GM21529 (cell line): ENCODE data around the gene FURIN.
"Not testable (repeated sequence)": the region's sequence is repeated elsewhere in the genome, so short reads cannot be mapped to it uniquely, and the experiment has no call there.

Source experiments
- ATAC-seq: cut with Tn5 transposase; IDR thresholded peaks from one replicate; pipeline ENCODE4 v1.9.1; 2021; ENCODE audit not compliant: unreplicated experiment

The FURIN gene

DNA sequence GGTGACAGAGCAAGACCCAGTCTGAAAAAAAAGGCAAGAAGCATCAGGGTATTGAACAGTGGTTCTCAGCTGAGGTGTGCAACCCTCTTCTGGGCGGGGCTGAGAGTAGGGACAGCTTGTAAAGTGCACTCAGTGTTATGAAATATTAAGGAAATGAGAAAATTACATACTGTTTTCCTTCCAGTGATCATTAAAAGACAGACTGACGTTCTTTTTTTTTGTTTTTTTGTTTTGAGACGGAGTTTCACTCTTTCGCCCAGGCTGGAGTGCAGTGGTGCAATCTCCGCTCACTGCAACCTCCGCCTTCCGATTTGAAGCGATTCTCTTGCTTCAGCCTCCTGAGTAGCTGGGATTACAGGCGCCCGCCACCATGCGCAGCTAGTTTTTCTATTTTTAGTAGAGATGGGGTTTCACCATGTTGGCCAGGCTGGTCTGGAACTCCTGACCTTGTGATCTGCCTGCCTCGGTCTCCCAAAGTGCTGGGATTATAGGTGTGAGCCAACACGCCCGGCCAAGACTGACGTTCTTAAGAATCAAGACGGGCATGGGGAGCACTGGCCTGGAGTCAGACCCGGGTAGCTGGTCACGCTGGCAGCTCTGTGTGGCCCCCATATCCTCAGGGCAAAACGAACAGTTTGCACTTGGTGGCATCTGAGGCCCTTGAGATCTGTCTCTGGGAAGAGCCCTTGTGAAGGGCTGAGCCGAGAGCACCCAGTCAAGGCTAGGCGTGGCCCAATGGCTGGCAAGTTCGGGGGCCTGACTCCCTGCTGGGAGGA is 46.1 kb downstream of the FURIN start:
- no peak for ATAC-seq

DNA sequence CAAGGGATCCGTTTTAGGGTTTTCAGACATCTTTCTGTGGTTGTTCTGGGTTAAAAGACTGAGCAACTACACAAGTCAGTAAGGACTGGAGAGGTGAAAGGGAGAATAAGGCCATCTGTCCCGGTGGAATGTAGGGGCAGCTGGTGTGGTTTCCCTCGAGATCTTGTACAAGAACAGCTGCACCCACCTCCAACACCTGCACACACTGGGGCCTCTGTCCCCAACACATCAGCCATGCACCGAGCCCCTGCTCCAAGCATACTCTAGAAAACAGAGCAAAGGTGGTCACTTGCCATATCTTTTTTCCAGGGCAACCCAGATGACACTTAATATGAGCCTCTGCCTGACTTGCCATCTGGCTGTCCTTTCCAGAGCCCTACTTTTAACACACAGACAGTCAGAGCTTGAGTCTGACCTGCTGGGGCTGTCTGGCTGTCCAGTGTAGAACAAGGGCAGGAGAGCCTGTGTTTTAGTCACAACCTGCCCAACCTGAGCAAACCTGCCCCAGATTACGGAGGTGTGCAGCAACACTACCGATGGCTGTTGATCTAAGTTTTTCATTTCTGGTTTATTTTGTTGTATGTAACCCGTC is 46.9 kb downstream of the FURIN start:
- ATAC-seq = no peak

DNA sequence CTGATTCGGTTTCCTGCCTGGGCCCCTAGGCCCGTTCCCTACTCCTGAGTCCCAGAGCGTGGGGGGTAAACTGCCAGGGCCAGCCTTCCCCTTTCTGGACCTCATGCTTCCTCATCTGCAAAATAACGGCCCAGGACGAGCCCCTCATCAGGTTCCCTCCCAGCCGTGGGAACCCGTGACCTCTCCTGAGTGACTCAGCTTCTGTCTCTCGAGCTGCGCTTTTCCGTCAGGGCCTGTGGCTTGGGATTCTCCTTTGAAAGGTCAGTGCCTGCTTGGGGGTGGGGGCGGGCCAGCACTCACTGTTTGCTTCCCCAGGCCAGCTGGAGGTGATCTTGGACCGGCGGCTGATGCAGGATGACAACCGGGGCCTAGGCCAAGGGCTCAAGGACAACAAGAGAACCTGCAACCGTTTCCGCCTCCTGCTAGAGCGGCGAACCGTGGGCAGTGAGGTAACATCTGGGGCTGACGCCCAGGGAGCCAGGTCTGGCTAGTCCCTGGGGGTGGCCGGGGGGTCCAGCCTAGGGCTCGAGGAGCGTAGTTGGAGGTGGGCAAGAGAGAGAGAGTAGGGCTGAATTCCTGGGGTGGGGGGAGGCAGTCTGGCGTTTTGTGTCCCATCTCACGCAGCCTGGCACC is 47.5 kb downstream of the FURIN start:
- no peak for ATAC-seq

DNA sequence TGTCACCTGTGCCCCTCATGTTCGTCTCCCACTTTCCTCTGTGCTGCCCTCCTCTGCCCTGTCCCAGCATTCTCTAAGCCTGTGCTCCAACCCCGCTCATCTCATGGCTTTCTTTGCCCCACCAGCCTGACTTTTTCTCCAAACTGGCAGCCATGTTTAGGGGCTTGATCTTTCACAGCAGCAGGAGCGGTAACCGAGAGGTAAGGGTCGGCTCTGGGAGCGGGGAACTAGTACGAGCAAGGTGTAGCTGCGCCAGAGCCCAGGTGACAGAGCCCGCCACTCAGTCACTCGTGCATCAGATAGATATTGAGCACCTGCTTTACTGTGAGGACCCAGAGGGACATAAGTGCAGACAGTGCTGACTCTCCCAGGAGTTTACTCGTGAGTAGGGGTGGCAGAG is 48.1 kb downstream of the FURIN start:
- no peak for ATAC-seq

DNA sequence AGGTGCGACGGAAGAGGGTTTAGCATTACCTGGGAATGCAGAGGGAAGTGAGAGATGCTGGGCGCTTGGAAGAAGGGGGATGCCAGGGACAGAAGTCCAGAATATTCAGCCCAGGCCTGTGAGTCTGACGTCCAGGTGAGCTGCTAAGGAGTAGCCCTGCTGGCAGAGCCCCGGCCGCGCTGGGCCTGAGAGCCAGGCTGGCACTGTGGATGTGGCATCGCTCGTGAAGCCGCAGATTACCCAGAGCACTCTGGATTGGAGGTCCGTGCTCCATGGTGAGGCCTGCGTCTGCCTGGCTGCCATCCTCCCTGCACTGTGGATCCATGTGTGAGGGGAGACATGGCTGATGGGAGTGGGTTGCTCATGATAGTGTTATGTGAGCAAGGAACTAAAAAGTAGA is 49.2 kb downstream of the FURIN start:
- no peak for ATAC-seq

DNA sequence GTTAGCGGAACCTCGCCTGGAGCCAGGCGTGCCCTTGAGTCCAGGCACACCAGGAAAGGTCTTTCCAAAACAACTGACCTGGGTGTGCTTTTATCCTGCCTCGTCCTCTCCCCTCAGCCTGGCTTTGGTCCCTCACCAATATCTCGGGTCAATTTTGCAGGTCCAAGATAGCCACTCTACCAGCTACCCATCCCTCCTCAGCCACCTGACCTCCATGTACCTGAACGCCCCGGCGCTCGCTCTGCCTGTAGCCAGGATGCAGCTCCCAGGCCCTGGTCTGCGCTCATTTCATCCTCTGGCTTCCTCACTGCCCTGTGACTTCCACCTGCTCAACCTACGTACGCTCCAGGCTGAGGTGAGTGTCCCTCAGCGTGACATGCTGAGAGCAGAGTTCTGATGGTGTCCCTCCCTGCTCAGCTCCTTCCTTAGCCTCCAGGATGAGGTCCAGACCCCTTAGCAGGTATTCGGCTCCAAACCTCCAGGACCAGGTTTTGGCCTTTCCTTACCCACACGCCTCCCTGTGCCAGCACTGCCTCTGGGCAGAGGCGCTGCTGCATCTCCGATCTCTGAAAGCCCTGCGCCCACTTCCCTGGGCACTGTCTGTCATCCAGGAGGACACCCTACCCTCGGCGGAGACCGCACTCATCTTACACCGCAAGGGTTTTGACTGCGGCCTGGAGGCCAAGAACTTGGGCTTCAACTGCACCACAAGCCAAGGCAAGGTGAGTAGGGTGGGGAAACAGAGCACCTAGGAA is 49.8 kb downstream of the FURIN start:
- ATAC-seq = no peak

DNA sequence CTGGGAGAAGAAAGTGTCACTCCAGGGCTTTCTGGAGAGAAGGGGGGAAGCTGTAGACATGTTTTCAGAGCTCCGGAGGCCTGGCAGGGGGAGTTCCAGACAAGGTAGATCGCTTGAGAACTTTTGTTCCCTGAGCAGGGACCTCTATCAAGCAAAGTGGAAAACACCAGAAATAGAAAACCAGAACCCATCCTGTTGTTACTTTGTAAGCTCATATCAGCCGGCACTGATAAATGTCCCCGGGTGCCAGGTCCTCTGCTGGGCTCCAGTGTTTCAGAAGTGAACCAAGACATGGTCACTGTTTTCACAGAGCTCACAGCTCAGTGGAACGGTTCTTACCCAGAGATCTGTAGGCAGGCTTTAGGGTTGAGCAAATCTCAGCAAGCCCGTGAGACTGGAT is 50.4 kb downstream of the FURIN start:
- ATAC-seq = no peak

DNA sequence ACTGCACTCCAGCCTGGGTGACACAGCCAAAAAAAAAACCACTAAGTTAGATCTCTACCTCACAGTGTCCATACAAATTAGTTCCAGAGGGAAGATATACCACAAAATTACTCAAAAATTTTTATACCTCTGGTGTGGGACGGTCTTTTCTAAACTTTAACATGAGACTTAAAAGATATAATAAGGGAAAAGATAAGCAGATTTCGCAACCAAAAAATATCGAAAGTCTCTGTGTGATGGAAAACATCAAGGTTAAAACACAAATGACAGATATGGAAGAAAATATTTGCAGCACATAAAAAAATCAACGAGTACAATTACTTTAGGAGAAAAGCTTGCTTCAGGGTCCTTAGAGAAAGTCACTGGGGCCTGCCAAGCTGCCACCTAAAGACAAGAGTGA is 53.5 kb downstream of the FURIN start:
- no peak for ATAC-seq

DNA sequence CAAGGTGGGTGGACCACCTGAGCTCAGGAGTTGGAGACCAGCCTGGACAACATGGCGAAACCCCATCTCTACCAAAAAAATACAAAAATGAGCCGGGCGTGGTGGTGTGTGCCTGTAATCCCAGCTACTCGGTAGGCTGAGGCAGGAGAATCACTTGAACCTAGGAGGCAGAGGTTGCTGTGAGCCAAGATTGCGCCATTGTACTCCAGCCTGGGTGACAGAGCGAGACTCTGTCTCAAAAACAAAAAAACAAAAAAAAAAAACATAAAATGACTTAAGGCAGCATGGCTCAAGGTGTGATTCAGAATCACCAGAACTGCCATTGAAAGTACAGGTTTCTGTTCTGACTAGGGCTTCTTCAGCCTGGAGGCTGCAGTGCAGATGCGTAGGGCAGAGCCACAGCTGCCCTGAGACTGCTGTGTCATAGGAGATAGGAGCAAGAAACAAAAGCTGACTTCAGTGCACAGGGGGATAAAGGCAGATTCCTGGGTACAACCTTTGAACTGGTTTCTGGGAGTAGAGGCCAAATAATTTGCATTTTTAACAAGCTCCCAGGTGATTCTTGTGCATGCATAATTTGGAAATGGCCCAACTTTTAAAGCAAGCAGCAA is 54.4 kb downstream of the FURIN start:
- ATAC-seq = peak; percentile 82

DNA sequence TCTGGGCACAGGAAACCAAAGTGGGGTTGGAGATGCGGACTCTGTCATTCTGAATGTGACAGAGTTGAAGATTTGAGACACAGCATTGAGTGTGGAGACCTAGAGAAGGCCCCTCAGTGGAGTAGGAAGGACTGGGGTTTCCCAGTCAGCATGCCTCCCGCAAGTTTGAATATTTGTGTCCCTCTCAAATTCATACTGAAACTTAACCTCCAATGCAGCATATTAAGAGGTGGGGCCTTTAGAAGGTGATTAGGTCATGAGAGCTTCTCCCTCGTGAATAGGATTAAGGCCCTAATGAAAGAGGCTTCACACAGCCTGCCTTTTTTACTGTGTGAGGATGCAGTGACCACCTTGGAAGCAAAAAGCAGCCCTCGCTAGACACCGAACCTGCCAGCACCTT is 56.0 kb downstream of the FURIN start:
- peak; percentile 73 for ATAC-seq

DNA sequence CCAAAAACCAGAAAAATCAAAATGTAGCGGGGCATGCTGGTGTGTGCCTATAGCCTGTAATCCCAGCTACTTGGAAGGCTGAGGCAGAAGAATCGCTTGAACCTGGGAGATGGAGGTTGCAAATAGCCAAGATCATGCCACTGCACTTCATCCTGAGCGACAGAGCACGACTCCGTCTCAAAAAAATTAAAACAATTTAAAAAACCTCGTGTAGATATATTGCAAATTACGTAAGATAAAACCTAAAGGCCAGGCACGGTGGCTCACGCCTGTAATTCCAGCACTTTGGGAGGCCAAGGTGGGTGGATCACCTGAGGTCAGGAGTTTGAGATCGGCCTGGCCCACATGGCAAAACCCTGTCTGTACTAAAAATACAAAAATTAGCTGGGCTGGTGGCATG is 58.4 kb downstream of the FURIN start:
- not testable (repeated sequence) for ATAC-seq

DNA sequence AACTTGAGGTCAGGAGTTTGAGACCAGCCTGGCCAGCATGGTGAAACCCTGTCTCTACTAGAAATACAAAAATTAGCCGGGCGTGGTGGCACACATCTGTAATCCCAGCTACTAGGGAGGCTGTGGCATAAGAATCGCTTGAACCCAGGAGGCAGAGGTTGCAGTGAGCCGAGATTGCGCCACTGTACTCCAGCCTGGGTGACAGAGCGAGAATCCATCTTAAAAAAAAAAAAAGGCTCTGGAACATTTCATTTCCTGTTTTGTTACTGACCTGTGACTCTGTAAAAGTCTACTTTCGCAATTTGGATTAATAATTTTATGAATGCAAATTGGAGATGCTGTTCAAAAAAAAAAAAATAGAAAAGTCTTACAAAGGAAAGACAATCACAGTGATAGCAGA is 59.7 kb downstream of the FURIN start:
- not testable (repeated sequence) for ATAC-seq

DNA sequence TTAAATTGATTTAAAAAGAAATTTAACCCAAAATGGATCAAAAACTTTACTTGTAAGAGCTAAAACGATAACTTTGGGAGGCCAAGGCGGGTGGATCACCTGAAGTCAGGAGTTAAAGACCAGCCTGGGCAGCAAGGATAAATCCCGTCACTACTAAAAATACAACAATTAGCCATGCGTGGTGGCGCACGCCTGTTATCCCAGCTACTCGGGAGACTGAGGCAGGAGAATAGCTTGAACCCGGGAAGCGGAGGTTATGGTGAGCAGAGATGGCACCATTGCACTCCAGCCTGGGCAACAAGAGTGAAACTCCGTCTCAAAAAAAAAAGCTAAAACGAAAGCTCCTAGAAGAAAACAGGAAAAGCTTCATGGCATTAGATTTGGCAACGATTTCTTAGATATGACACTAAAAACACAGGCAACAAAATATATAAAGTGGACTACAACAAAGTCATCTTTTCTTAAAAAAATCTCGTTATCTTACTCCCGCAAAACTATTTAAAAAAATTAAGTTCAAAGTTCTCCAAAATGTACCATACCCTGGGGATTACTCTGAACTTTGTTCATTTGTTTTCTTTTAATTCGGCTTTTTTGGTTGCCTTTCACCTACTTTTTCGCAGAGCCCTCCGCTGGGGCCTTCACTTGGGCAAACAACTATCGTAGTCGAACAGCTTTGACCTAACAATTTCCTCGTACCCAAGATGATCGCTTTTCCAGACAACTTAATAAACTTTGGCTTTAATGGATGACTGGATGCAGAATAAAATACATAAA is 61.0 kb downstream of the FURIN start:
- no peak for ATAC-seq

DNA sequence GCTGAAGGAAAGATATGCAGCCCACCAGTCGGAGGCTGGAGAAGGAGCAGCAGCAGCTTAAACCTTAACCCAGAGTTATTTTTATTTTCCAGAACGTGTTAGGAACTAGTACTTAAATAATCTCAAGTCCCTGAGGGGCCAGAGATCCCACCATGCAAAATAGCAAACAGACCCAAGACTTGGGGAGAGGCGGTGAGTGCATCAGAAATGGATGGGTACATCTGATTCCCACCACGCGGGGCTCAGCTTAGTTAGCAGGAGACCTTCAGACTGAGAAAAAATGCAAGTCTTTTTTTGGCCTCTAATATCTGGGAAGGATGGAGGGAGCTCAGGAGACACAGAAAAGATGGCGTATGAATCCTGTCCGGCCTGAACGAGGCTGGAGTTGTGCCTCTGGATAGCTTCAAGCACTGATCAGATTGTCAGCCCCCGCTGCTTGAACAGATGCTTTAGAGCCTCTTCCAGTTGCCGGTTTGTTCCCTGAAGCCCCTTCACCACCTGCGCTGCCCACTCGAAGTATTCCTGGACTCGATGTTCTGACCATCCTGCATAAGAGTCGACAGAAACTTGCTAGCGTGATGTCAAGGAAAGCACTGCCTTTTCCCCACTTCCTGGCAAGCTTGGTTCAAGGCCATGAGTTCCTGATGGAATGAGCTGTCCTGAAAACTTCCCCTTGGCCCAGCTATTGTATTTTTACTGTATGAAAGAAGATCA is 62.6 kb downstream of the FURIN start:
- no peak for ATAC-seq

DNA sequence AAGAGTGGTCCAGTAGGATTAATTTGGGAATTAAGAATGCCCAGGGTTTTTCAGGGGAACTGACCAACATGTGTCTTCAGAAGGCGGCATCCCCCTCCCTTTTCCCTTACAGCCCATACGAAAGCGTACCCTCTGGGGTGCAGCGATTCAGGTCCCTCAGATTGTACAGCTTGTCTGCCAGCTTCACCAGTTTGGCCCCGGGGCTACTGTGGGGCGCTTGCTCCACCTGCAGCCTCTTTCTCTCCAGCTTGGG is 63.1 kb downstream of the FURIN start:
- ATAC-seq = no peak

DNA sequence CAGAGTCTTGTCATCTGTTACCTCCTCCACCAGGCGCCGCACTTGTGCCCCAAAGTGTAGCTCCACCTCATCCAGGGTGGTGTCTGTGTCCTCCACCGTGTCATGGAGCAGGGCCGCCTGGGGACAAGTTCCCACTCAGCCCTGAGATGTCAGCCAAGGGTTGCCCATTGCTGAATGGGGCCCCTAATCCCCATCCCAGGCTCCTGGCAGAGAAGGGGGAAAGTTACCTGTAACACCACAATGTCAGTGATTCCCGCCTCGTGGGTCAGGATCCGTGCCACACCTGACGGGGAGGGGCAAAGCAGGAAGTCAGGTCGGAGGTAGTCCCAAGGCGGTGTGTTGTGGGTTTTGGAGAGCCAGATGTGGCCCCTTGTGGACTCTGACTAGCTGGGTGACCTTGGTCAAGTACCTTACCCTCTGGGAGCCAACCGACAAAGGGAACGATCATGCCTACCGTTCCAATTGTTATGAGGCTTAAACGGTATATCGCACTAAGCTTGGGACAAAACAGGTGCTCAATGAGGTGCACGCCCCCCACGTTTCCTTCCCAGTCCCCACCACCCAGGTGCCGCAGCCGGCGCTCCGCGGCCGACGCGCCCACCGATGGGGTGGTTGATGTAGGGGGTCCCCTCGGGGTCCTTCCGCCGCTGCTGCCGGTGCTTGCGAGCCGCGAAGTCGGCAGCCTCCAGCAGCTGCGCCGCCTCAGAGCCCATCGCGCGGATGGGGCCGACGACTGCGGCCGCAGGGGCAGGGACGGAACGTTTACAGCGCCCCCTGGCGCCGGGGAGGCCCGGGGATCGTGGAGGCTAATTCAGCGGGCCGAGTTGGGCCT is 63.7 kb downstream of the FURIN start, which contains the start of gene HDDC3:
Gene HDDC3, minus strand, starts transcription at position 722 of the 832 bp plus-strand sequence. Its CDS starts 9 bp downstream, at position 713.
- peak; percentile 46 for ATAC-seq

DNA sequence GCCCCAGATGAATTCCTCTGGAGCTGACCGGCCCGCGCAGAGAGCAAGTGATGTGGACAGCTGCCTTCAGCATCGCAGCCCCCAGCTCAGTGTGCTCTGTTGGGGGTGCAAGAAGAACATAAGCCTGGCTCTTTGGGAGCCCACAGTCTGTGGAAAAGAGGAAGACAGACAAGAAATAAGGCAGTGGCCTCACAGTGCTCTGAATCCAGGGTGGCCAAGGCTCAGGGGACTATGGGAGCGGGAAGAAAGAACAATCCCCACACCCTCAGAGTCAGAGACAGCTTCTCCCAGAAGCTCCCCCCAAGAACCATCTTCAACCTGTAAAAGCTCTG is 64.2 kb downstream of the FURIN start:
- no peak for ATAC-seq
